GM21529 (cell line): ENCODE data around the gene PCDHGA10.
"Not testable (repeated sequence)": the region's sequence is repeated elsewhere in the genome, so short reads cannot be mapped to it uniquely, and the experiment has no call there.

ENCODE experiments used
- ATAC-seq: cut with Tn5 transposase; IDR thresholded peaks from one replicate; pipeline ENCODE4 v1.9.1; 2021; ENCODE audit not compliant: unreplicated experiment

PCDHGA10 gene

GRCh38 chr5:141420855-141421488 is 8.2 kb downstream of the PCDHGA10 start, which contains the start of gene PCDHGA11:
PCDHGA11 (plus strand) TSS chr5:141421051; CDS start chr5:141421228, 177 bp downstream.
- no peak for ATAC-seq

GRCh38 chr5:141421489-141421855 is 8.7 kb downstream of the PCDHGA10 start:
- ATAC-seq = no peak

DNA sequence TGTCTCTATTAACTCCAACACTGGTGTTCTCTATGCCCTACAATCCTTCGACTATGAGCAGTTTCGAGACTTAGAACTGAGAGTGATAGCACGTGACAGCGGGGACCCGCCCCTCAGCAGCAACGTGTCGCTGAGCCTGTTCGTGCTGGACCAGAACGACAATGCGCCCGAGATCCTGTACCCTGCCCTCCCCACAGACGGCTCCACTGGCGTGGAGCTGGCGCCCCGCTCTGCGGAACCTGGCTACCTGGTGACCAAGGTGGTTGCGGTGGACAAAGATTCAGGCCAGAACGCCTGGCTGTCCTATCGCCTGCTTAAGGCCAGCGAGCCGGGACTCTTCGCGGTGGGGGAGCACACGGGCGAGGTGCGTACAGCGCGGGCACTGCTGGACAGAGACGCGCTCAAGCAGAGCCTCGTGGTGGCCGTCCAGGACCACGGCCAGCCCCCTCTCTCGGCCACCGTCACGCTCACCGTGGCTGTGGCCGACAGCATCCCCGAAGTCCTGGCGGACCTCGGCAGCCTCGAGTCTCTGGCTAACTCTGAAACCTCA is 10.0 kb downstream of the PCDHGA10 start:
- ATAC-seq = no peak

GRCh38 chr5:141427783-141428426 is 15.1 kb downstream of the PCDHGA10 start:
- ATAC-seq = no peak

DNA sequence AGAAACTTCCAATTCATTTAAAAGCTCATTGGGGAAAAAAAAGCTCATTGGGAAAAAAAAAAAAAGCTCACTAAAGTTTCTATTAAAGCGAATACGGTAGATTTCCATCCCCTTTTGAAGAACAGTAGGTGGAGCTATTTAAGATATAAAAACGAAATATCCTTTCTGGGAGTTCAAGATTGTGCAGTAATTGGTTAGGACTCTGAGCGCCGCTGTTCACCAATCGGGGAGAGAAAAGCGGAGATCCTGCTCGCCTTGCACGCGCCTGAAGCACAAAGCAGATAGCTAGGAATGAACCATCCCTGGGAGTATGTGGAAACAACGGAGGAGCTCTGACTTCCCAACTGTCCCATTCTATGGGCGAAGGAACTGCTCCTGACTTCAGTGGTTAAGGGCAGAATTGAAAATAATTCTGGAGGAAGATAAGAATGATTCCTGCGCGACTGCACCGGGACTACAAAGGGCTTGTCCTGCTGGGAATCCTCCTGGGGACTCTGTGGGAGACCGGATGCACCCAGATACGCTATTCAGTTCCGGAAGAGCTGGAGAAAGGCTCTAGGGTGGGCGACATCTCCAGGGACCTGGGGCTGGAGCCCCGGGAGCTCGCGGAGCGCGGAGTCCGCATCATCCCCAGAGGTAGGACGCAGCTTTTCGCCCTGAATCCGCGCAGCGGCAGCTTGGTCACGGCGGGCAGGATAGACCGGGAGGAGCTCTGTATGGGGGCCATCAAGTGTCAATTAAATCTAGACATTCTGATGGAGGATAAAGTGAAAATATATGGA is 17.7 kb downstream of the PCDHGA10 start, which contains the start of gene PCDHGA12:
TSS of gene PCDHGA12 (plus strand) at position 176 of the 782 bp plus-strand sequence. CDS start at position 429, 253 bp downstream.
- ATAC-seq = peak; percentile 93

DNA sequence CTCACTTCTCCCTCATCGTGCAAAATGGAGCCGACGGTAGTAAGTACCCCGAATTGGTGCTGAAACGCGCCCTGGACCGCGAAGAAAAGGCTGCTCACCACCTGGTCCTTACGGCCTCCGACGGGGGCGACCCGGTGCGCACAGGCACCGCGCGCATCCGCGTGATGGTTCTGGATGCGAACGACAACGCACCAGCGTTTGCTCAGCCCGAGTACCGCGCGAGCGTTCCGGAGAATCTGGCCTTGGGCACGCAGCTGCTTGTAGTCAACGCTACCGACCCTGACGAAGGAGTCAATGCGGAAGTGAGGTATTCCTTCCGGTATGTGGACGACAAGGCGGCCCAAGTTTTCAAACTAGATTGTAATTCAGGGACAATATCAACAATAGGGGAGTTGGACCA is 18.5 kb downstream of the PCDHGA10 start:
- ATAC-seq = peak; percentile 32

GRCh38 chr5:141432308-141432707 is 19.5 kb downstream of the PCDHGA10 start:
- ATAC-seq = not testable (repeated sequence)

GRCh38 chr5:141432726-141433125 is 19.9 kb downstream of the PCDHGA10 start:
- not testable (repeated sequence) for ATAC-seq

DNA sequence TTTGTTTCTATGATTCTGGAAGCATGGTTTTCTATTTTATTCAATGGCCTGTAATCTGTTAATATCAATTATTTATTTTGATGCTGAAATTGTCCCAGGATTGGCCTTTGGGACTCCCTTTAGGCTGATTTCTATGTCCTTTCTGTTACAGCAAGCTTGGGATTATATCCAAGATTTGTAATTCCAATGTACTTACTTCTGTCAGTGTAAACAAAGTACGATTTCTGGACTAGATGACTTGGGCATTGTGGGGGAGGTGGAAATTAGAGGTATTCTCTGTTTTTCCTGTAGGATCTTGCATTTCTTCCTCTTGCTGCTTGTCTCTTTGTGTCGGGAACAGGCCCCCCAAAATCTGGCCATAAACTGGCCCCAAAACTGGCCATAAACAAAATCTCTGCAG is 21.2 kb downstream of the PCDHGA10 start:
- ATAC-seq = no peak

- no peak for ATAC-seq
These were observed 24.4 kb downstream of the PCDHGA10 start for GRCh38 chr5:141437221-141437620.

DNA sequence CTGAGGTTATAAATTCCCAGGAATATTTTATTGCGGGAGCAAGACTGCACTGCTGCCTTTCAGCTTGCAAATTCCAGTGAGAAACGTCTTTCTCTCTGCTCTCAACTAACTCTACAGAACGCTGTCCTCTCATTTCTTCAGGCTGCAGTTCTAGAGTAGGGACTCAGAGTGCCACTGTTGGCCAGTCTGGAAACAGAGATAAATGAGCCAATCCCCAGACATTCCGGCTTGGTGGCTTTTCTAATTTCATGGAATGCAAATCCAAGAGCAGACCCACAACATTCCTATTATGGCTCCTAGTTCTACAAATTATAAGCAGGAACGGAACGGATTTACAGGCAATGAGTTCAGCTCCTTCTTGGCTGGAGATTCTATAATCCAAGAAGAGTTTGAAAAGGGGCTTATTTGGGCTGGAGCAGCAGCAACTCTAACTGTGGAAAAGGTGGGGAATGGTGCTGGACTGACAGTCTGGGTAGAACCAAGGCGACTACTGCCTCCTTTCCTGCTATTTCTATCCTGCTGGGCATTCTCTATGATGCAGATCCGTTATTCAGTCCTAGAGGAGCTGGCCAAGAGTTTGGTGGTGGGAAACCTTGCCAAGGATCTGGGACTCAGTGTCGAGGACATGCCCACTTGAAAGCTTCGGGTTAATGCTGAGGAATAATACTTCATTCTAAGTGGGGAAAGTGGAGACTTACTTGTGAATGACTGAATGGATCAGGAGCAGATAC is 26.8 kb downstream of the PCDHGA10 start:
- no peak for ATAC-seq

DNA sequence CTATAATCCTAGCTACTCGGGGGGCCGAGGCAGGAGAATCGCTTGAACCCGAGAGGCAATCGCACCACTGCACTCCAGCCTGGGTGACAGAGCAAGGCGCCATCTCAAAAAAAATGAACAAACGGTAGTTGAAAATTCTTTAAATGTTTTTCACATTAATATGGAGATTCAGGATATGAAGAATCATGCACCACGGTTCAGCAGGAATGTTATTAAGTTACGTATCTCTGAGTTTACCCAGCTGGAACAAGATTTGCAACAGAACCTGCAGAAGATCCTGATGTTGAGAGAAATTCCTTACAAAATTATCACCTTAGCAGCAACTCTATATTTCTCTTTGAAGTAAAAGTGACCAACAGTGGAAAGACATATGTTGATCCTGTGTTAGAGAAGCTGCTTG is 27.6 kb downstream of the PCDHGA10 start:
- ATAC-seq = no peak

DNA sequence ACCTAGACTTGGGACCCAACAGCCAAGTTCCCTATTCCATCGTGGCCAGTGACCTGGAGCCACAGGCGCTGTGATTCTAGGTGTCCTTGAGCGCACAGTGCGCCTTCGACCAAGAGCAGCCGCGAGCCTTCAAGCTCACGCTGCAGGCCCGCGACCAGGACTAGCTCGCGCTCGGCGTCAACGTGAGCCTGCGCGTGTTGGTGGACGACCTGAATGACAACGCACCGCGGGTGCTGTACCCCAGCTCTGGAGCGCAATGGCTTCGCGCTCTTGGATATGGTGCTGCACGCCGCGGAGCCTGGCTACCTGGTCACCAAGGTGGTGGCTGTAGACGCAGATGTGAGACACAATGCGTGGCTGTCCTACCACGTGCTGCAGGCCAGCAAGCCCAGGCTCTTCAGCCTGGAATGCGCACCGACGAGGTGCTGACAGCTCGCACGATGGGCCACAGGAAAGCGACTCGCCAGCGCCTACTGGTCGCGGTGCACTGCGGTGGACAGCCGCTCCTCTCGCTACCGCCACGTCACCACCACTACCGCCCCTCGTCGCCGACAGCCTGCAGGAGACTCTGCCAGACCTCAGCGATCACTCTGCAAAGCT is 28.9 kb downstream of the PCDHGA10 start:
- ATAC-seq = no peak

- ATAC-seq = no peak
These were observed 52.6 kb downstream of the PCDHGA10 start for GRCh38 chr5:141465351-141465750.
